Trophoblast cell (in vitro differentiated cells and primary cell): ENCODE results near the gene NPR1.
A peak's percentile ranks its signal among the peaks of the same experiment; 100 is the strongest.

Source experiments
- DNase-seq, 2 donors: peaks; one replicate each; pipeline ENCODE4 v3.0.0-alpha.2; 2016
- H2AFZ ChIP-seq: 2 replicates; pipeline ENCODE4 v1.6.1; 2013; ENCODE audit warnings: low read length, moderate library complexity, mild to moderate bottlenecking; ENCODE audit not compliant: insufficient read depth, poor library complexity
- H2AK5ac ChIP-seq: 2 replicates; pipeline ENCODE4 v1.6.1; 2013; ENCODE audit warnings: mild to moderate bottlenecking, low read length
- H2BK120ac ChIP-seq: 2 replicates; pipeline ENCODE4 v1.6.1; 2013; ENCODE audit warnings: low read length, mild to moderate bottlenecking, moderate library complexity; ENCODE audit not compliant: insufficient read depth, poor library complexity
- H2BK12ac ChIP-seq: 2 replicates; pipeline ENCODE4 v1.6.1; 2013; ENCODE audit warnings: mild to moderate bottlenecking, low read length, moderate library complexity
- H2BK5ac ChIP-seq: 2 replicates; pipeline ENCODE4 v1.6.1; 2013; ENCODE audit warnings: low read length, low read depth, moderate library complexity, mild to moderate bottlenecking; ENCODE audit not compliant: poor library complexity
- H3K14ac ChIP-seq: 2 replicates; pipeline ENCODE4 v1.6.1; 2013; ENCODE audit warnings: mild to moderate bottlenecking, low read length
- H3K18ac ChIP-seq: 2 replicates; pipeline ENCODE4 v1.6.1; 2013; ENCODE audit warnings: mild to moderate bottlenecking, low read length
- H3K23ac ChIP-seq: 2 replicates; pipeline ENCODE4 v1.6.1; 2013; ENCODE audit warnings: low read length
- H3K27ac ChIP-seq: 2 replicates; pipeline ENCODE4 v1.5.1; 2013; ENCODE audit warnings: low read depth, mild to moderate bottlenecking, inconsistent platforms, low read length, moderate library complexity
- H3K27me3 ChIP-seq: 2 replicates; pipeline ENCODE4 v1.6.1; 2013; ENCODE audit warnings: inconsistent platforms, mild to moderate bottlenecking, low read length, moderate library complexity; ENCODE audit not compliant: insufficient read depth
- H3K36me3 ChIP-seq, 2 experiments: 1 replicate in 1 of 2; 2 replicates in 1 of 2; pipeline ENCODE4 v1.6.1; 2013; ENCODE audit warnings: low read length in 2 of 2, mild to moderate bottlenecking in 2 of 2, moderate library complexity in 1 of 2; ENCODE audit not compliant: insufficient read depth in 2 of 2, control insufficient read depth in 1 of 2
- H3K4ac ChIP-seq: 2 replicates; pipeline ENCODE4 v1.6.1; 2013; ENCODE audit warnings: low read depth, mild to moderate bottlenecking, low read length, moderate library complexity
- H3K4me1 ChIP-seq, 2 experiments: 1 replicate in 1 of 2; 2 replicates in 1 of 2; pipeline ENCODE4 v1.6.1; 2013; ENCODE audit warnings: low read length in 2 of 2, mild to moderate bottlenecking in 2 of 2, moderate library complexity in 1 of 2; ENCODE audit not compliant: insufficient read depth in 2 of 2, control insufficient read depth in 1 of 2
- H3K4me2 ChIP-seq: 2 replicates; pipeline ENCODE4 v1.6.1; 2013; ENCODE audit warnings: inconsistent platforms, mild to moderate bottlenecking, low read length, moderate library complexity
- H3K4me3 ChIP-seq: 2 replicates; pipeline ENCODE4 v1.5.1; 2013; ENCODE audit warnings: mild to moderate bottlenecking, low read depth, low read length, inconsistent platforms
- H3K79me1 ChIP-seq: one replicate; pipeline ENCODE4 v1.6.1; 2013; ENCODE audit warnings: low read length
- H3K79me2 ChIP-seq: 2 replicates; pipeline ENCODE4 v1.6.1; 2013; ENCODE audit warnings: low read length, mild to moderate bottlenecking; ENCODE audit not compliant: control insufficient read depth, insufficient read depth, poor library complexity
- H3K9ac ChIP-seq: 2 replicates; pipeline ENCODE4 v1.6.1; 2013; ENCODE audit warnings: mild to moderate bottlenecking, low read length
- H3K9me3 ChIP-seq: 2 replicates; pipeline ENCODE4 v1.6.1; 2013; ENCODE audit warnings: low read depth, mild to moderate bottlenecking, control low read depth, inconsistent platforms, low read length; ENCODE audit not compliant: insufficient read depth
- H4K12ac ChIP-seq: 2 replicates; pipeline ENCODE4 v1.6.1; 2013; ENCODE audit warnings: low read depth, mild to moderate bottlenecking, low read length, moderate library complexity
- H4K8ac ChIP-seq: 2 replicates; pipeline ENCODE4 v1.6.1; 2013; ENCODE audit warnings: low read depth, mild to moderate bottlenecking, low read length, moderate library complexity
- H4K91ac ChIP-seq: one replicate; pipeline ENCODE4 v1.6.1; 2013; ENCODE audit warnings: low read depth, mild to moderate bottlenecking, low read length, moderate library complexity
- WGBS: extraction: QIAGEN DNeasy Blood & Tissue Kit; methylation state at CpG from one replicate; pipeline ENCODE4 v1.1.7; 2013; ENCODE audit warnings: missing lambda C conversion rate; ENCODE audit not compliant: insufficient read length, insufficient coverage; ENCODE audit errors: extremely low coverage; 5-methylcytosine and 5-hydroxymethylcytosine counted together

The NPR1 gene

GRCh38 chr1:153640861-153641260 lies 37.6 kb upstream of the NPR1 start:
- Histone ChIP-seq H3K79me1 (no peaks in the 10 kb centered on the region), H3K4me3 (no peak overlapping the region), H3K9me3 (no peaks in the 10 kb centered on the region), H2AFZ (no peak overlapping the region), H4K8ac (no peak overlapping the region), H3K9ac (no peak overlapping the region), H3K23ac (no peak overlapping the region), H2BK12ac (no peak overlapping the region), H2BK5ac (no peak overlapping the region), H2BK120ac (no peak overlapping the region), H3K27me3 (no peaks in the 10 kb centered on the region), H3K27ac (no peak overlapping the region), H3K14ac (no peak overlapping the region), H3K18ac (no peak overlapping the region), H3K4me2 (no peak overlapping the region), H3K4ac (peak overlapping the region; percentile 44), H3K36me3 (peaks cover 45 to 71% of the 10 kb centered on the region in 2 experiments), H4K12ac (no peak overlapping the region), H3K79me2 (peaks cover 3% of the 10 kb centered on the region), H3K4me1 (no peaks in the 10 kb centered on the region), H4K91ac (no peak overlapping the region), H2AK5ac (no peak overlapping the region)
- WGBS: no CpG with 5 or more reads among the region's 6 CpGs
- no peak for DNase-seq

DNA sequence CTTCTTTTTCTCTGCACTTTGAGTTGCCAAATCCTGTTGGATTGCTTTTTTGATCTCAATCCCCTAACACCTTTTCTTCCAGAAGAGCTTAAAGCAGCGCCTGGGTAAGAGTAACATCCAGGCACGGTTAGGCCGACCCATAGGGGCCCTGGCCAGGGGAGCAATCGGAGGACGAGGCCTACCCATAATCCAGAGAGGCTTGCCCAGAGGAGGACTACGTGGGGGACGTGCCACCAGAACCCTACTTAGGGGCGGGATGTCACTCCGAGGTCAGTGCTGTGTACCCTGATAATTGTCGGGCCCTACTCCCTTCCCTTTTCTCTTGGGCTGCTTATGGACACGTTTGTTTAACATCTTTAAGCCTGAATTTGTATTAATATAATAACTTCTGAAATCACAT lies 36.3 kb upstream of the NPR1 start:
- no peaks in the 10 kb centered on the region for H3K9me3 ChIP-seq
- no CpG with 5 or more reads among the region's 11 CpGs for WGBS
- peak overlapping the region; percentile 46 for H3K18ac ChIP-seq
- H4K91ac ChIP-seq: no peak overlapping the region
- H2BK5ac ChIP-seq: no peak overlapping the region
- H3K27ac ChIP-seq: no peak overlapping the region
- H3K4me3 ChIP-seq: no peak overlapping the region
- H4K8ac ChIP-seq: no peak overlapping the region
- H3K9ac ChIP-seq: no peak overlapping the region
- H3K79me1 ChIP-seq: no peaks in the 10 kb centered on the region
- no peaks in the 10 kb centered on the region for H3K27me3 ChIP-seq
- no peaks in the 10 kb centered on the region for H3K4me1 ChIP-seq
- no peak overlapping the region for H4K12ac ChIP-seq
- no peak overlapping the region for H2BK120ac ChIP-seq
- H3K36me3 ChIP-seq: peaks cover 40 to 67% of the 10 kb centered on the region in 2 experiments
- H2BK12ac ChIP-seq: no peak overlapping the region
- H3K14ac ChIP-seq: no peak overlapping the region
- no peak overlapping the region for H3K23ac ChIP-seq
- H3K79me2 ChIP-seq: no peaks in the 10 kb centered on the region
- no peak overlapping the region for H3K4me2 ChIP-seq
- no peak overlapping the region for H2AFZ ChIP-seq
- H3K4ac ChIP-seq: no peak overlapping the region
- no peak overlapping the region for H2AK5ac ChIP-seq
- no peak for DNase-seq

- Histone ChIP-seq H3K27ac (no peak overlapping the region), H4K8ac (no peak overlapping the region), H3K79me1 (no peaks in the 10 kb centered on the region), H3K4me1 (peaks cover 0 to 2% of the 10 kb centered on the region in 2 experiments), H4K91ac (no peak overlapping the region), H4K12ac (no peak overlapping the region), H3K18ac (no peak overlapping the region), H2BK120ac (no peak overlapping the region), H2AFZ (no peak overlapping the region), H3K9me3 (no peaks in the 10 kb centered on the region), H3K27me3 (no peaks in the 10 kb centered on the region), H2AK5ac (no peak overlapping the region), H2BK5ac (no peak overlapping the region), H3K36me3 (peaks cover 36 to 60% of the 10 kb centered on the region in 2 experiments), H3K4me3 (no peak overlapping the region), H3K79me2 (no peaks in the 10 kb centered on the region), H3K4me2 (no peak overlapping the region), H3K14ac (no peak overlapping the region), H3K4ac (no peak overlapping the region), H3K9ac (no peak overlapping the region), H2BK12ac (no peak overlapping the region), H3K23ac (no peak overlapping the region)
- DNase-seq: no peak
- WGBS: no CpG with 5 or more reads among the region's 11 CpGs
Measured at GRCh38 chr1:153643100-153643499, 35.4 kb upstream of the NPR1 start.

DNA sequence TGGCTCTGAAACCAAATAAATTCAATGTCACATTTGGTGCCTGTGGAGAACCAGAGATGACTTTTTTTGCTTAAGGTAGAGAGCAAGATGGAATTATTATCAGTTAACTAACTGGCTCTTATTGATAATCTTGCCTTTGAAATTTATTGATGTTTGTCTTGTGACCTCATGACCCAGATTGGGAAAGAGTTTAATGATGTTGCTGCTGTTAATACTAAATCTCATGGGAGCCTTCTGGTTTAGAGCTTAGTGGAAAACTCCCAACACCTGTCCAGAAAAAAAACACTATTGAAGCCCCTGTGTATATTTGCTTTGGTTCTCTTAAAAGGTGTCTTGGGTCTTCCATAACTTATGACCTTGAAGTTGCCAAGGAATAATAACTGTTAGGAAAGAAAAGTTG lies 34.7 kb upstream of the NPR1 start:
- Histone ChIP-seq H3K14ac (no peak overlapping the region), H4K8ac (no peak overlapping the region), H3K79me2 (no peaks in the 10 kb centered on the region), H3K79me1 (no peaks in the 10 kb centered on the region), H3K36me3 (peaks cover 31 to 55% of the 10 kb centered on the region in 2 experiments), H2AK5ac (no peak overlapping the region), H3K27me3 (no peaks in the 10 kb centered on the region), H3K4me1 (peaks cover 0 to 2% of the 10 kb centered on the region in 2 experiments), H2BK12ac (no peak overlapping the region), H3K18ac (no peak overlapping the region), H3K27ac (no peak overlapping the region), H3K9ac (no peak overlapping the region), H2AFZ (no peak overlapping the region), H2BK5ac (no peak overlapping the region), H3K23ac (no peak overlapping the region), H3K4me3 (no peak overlapping the region), H2BK120ac (no peak overlapping the region), H4K91ac (no peak overlapping the region), H3K4ac (no peak overlapping the region), H4K12ac (no peak overlapping the region), H3K9me3 (no peaks in the 10 kb centered on the region), H3K4me2 (no peak overlapping the region)
- DNase-seq: no peak
